ENCODE measurements around the gene GLOD4. TPM values are rescaled to one million over a fixed set of nuclear protein-coding genes. Genes with fewer than 3 reads are reported as not detected.

Gene GLOD4
- total and polyA plus RNA-seq, 10 of the 15 experiments (the other 5 are each of a cell fraction or from before 2014, with no cell fraction given) = 40.8 to 107 (median 81.2) TPM

DNA sequence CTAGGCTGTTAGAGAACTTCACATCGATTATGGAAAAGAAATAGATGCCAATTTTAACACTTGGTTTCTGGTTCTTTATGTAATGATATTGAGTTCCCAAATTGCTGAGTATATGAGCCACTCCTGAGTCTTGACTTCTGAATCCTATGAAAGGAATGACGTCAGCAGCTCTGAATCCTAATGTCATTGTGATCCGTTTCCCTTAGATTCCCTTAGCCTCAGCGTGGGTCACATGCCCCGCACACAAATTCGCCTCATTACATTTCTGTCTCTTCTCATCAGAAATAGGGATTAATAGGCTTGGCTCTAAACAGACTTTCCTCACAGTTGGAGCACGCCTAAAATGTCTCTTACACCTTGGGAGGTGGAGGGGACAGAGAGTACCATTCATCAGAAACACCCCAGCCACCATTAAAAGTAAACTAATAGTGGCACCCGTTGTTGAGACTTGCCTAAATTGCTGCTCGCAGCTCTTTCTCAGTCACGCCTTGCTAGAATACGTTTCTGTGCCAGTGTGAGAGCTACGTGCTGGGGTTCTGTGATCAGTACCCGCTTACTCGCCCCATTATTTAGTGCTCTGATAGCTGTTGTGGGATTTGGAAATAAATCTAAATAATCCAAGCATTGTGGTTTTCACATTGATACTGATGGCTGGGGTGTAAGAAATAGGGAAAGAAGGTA, 7.2 kb upstream of the GLOD4 start:
- Histone ChIP-seq H3K4me3 (no peak overlapping the region), H2AFZ (ENCODE audit: control insufficient read depth, low read depth, low read length) (no peak overlapping the region), H3K36me3 (ENCODE audit: control insufficient read depth in 2 of 2, insufficient read depth in 2 of 2, low read length in 1 of 2) (peaks cover 11% of the 10 kb centered on the region in 2 experiments; a peak in 3 of 4 replicates), H3K27me3 (replicated peaks in 1 of 2; ENCODE audit: control insufficient read depth in 2 of 2, insufficient read depth in 2 of 2, low read length in 1 of 2) (no peaks in the 10 kb centered on the region), H3K27ac (ENCODE audit: control insufficient read depth, insufficient read depth) (no peak overlapping the region), H4K20me1 (ENCODE audit: control insufficient read depth, insufficient read depth) (no peaks in the 10 kb centered on the region), H3K4me1 (ENCODE audit: control insufficient read depth, insufficient read depth, low read length) (no peaks in the 10 kb centered on the region; the same call in 1 of the 2 replicates), H3K79me2 (ENCODE audit: control insufficient read depth, insufficient read depth, low read length) (peaks cover 4% of the 10 kb centered on the region), H3K9me3 (replicated peaks; ENCODE audit: control insufficient read depth, insufficient read depth, low read length) (no peaks in the 10 kb centered on the region), H3K9ac (ENCODE audit: control insufficient read depth, insufficient read depth, low read length) (no peak overlapping the region), H3K4me2 (ENCODE audit: control insufficient read depth, insufficient read depth) (no peak overlapping the region)
- in situ Hi-C loops (cut with MboI) = no loop called here
- ATAC-seq = no peak
- no peak for FAIRE-seq
- WGBS (ENCODE audit: insufficient coverage, insufficient replicate concordance, low lambda C conversion rate, missing lambda C conversion rate) = 91% methylated on average over 14 of the region's 14 CpGs
- intact Hi-C loops (cut with micrococcal nuclease; ENCODE audit: unreplicated experiment) = no loop called here
- no peak for DNase-seq (ENCODE audit: low read depth, low spot score)
- ChIA-PET SMC1A (ENCODE audit: uncharacterized antibody, unreplicated experiment) (no interaction called here), RAD21 (ENCODE audit: unreplicated experiment) (no interaction called here), POLR2A (no interaction called here), CTCF (no interaction called here)
- BruUV-seq (replicated peaks) = no TSS peak
- TF ChIP-seq, protein P1, sequence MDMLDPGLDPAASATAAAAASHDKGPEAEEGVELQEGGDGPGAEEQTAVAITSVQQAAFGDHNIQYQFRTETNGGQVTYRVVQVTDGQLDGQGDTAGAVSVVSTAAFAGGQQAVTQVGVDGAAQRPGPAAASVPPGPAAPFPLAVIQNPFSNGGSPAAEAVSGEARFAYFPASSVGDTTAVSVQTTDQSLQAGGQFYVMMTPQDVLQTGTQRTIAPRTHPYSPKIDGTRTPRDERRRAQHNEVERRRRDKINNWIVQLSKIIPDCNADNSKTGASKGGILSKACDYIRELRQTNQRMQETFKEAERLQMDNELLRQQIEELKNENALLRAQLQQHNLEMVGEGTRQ (IDR thresholded peaks at IDR 0.05; ENCODE audit: borderline replicate concordance, low read depth, low read length) = no peak
- no peak for TF ChIP-seq MEF2B (IDR thresholded peaks at IDR 0.05; ENCODE audit: partially characterized antibody, poor library complexity, severe bottlenecking)
- no peak for TF ChIP-seq SUZ12 (IDR thresholded peaks at IDR 0.05; ENCODE audit: unreplicated experiment)
- no peak for TF ChIP-seq HDAC2 (IDR thresholded peaks at IDR 0.05)
- TF ChIP-seq, protein P2, sequence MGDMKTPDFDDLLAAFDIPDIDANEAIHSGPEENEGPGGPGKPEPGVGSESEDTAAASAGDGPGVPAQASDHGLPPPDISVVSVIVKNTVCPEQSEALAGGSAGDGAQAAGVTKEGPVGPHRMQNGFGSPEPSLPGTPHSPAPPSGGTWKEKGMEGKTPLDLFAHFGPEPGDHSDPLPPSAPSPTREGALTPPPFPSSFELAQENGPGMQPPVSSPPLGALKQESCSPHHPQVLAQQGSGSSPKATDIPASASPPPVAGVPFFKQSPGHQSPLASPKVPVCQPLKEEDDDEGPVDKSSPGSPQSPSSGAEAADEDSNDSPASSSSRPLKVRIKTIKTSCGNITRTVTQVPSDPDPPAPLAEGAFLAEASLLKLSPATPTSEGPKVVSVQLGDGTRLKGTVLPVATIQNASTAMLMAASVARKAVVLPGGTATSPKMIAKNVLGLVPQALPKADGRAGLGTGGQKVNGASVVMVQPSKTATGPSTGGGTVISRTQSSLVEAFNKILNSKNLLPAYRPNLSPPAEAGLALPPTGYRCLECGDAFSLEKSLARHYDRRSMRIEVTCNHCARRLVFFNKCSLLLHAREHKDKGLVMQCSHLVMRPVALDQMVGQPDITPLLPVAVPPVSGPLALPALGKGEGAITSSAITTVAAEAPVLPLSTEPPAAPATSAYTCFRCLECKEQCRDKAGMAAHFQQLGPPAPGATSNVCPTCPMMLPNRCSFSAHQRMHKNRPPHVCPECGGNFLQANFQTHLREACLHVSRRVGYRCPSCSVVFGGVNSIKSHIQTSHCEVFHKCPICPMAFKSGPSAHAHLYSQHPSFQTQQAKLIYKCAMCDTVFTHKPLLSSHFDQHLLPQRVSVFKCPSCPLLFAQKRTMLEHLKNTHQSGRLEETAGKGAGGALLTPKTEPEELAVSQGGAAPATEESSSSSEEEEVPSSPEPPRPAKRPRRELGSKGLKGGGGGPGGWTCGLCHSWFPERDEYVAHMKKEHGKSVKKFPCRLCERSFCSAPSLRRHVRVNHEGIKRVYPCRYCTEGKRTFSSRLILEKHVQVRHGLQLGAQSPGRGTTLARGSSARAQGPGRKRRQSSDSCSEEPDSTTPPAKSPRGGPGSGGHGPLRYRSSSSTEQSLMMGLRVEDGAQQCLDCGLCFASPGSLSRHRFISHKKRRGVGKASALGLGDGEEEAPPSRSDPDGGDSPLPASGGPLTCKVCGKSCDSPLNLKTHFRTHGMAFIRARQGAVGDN (IDR thresholded peaks at IDR 0.05) = no peak
- TF ChIP-seq, protein P3, sequence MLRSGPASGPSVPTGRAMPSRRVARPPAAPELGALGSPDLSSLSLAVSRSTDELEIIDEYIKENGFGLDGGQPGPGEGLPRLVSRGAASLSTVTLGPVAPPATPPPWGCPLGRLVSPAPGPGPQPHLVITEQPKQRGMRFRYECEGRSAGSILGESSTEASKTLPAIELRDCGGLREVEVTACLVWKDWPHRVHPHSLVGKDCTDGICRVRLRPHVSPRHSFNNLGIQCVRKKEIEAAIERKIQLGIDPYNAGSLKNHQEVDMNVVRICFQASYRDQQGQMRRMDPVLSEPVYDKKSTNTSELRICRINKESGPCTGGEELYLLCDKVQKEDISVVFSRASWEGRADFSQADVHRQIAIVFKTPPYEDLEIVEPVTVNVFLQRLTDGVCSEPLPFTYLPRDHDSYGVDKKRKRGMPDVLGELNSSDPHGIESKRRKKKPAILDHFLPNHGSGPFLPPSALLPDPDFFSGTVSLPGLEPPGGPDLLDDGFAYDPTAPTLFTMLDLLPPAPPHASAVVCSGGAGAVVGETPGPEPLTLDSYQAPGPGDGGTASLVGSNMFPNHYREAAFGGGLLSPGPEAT (IDR thresholded peaks at IDR 0.05; ENCODE audit: low read depth) = no peak
- TF ChIP-seq MEF2A (IDR thresholded peaks at IDR 0.05; ENCODE audit: insufficient read depth, low read depth, low read length) = no peak
- no peak for TF ChIP-seq TAF1 (IDR thresholded peaks at IDR 0.05; ENCODE audit: borderline replicate concordance, low read depth, low read length)
- TF ChIP-seq KLF5 (IDR thresholded peaks at IDR 0.05; ENCODE audit: partially characterized antibody) = no peak
- no peak for TF ChIP-seq STAT1 (conservative IDR thresholded peaks at IDR 0.05)
- TF ChIP-seq JUND (IDR thresholded peaks at IDR 0.05; ENCODE audit: low read depth, low read length) = no peak
- no peak for TF ChIP-seq YBX1 (IDR thresholded peaks at IDR 0.05)
- TF ChIP-seq TCF7 (IDR thresholded peaks at IDR 0.05; ENCODE audit: borderline replicate concordance) = no peak
- no peak for TF ChIP-seq SIX5 (IDR thresholded peaks at IDR 0.05; ENCODE audit: low read depth, low read length, severe bottlenecking)
- TF ChIP-seq, protein P4, sequence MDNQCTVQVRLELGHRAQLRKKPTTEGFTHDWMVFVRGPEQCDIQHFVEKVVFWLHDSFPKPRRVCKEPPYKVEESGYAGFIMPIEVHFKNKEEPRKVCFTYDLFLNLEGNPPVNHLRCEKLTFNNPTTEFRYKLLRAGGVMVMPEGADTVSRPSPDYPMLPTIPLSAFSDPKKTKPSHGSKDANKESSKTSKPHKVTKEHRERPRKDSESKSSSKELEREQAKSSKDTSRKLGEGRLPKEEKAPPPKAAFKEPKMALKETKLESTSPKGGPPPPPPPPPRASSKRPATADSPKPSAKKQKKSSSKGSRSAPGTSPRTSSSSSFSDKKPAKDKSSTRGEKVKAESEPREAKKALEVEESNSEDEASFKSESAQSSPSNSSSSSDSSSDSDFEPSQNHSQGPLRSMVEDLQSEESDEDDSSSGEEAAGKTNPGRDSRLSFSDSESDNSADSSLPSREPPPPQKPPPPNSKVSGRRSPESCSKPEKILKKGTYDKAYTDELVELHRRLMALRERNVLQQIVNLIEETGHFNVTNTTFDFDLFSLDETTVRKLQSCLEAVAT (IDR thresholded peaks at IDR 0.05) = no peak

Data from GM12878 (cell line).